HG03175 (cell line): ENCODE results near the gene LRP2.
"Not testable (repeated sequence)": the region's sequence is repeated elsewhere in the genome, so short reads cannot be mapped to it uniquely, and the experiment has no call there.

Source experiments
- ATAC-seq: cut with Tn5 transposase; IDR thresholded peaks from one replicate; pipeline ENCODE4 v1.9.1; 2021; ENCODE audit warnings: mild to moderate bottlenecking, moderate library complexity; ENCODE audit not compliant: unreplicated experiment

LRP2 gene

GRCh38 chr2:169362118-169362893, at the start of gene LRP2:
LRP2 (minus strand) TSS chr2:169362534; CDS start chr2:169362399, 135 bp downstream.
- no peak for ATAC-seq

GRCh38 chr2:169406891-169407290, 44.6 kb upstream of the LRP2 start:
- ATAC-seq: no peak

GRCh38 chr2:169399491-169399890, 37.2 kb upstream of the LRP2 start:
- not testable (repeated sequence) for ATAC-seq

- no peak for ATAC-seq
Observed at GRCh38 chr2:169397697-169398096, 35.4 kb upstream of the LRP2 start.

GRCh38 chr2:169395821-169396374, 33.6 kb upstream of the LRP2 start:
- no peak for ATAC-seq

- ATAC-seq: no peak
Observed at GRCh38 chr2:169393068-169393590, 30.8 kb upstream of the LRP2 start.

- no peak for ATAC-seq
Observed at GRCh38 chr2:169391236-169391635, 28.9 kb upstream of the LRP2 start.

- ATAC-seq: no peak
Observed at GRCh38 chr2:169388161-169388560, 25.8 kb upstream of the LRP2 start.

GRCh38 chr2:169386722-169387121, 24.4 kb upstream of the LRP2 start:
- ATAC-seq: no peak

GRCh38 chr2:169384816-169385215, 22.5 kb upstream of the LRP2 start:
- no peak for ATAC-seq

GRCh38 chr2:169372561-169372960, 10.2 kb upstream of the LRP2 start:
- ATAC-seq: no peak

GRCh38 chr2:169366066-169366465, 3.7 kb upstream of the LRP2 start:
- ATAC-seq: no peak

GRCh38 chr2:169365029-169365480, 2.7 kb upstream of the LRP2 start:
- peak; percentile 67 for ATAC-seq

GRCh38 chr2:169363560-169364150, 1.3 kb upstream of the LRP2 start:
- peak; percentile 42 for ATAC-seq

- peak; percentile 0 for ATAC-seq
Observed at GRCh38 chr2:169362894-169363559, 693 bp upstream of the LRP2 start.

- no peak for ATAC-seq
Observed at GRCh38 chr2:169361706-169362117, 622 bp downstream of the LRP2 start.

GRCh38 chr2:169360984-169361705, 1.2 kb downstream of the LRP2 start:
- ATAC-seq: no peak

- ATAC-seq: no peak
Observed at GRCh38 chr2:169358016-169358415, 4.3 kb downstream of the LRP2 start.

- ATAC-seq: peak; percentile 46
Observed at GRCh38 chr2:169354244-169354643, 8.1 kb downstream of the LRP2 start.

GRCh38 chr2:169351725-169352124, 10.6 kb downstream of the LRP2 start:
- ATAC-seq: no peak

GRCh38 chr2:169349535-169349934, 12.8 kb downstream of the LRP2 start:
- no peak for ATAC-seq
